T-helper 17 cell (primary cell): ENCODE results near the gene RBL2. TPM values are rescaled to one million over a fixed set of nuclear protein-coding genes. Genes with fewer than 3 reads are reported as not detected.

ENCODE experiments used
- ATAC-seq: fragments of 150-1000 bp; cut with Tn5 transposase; 2 replicates; pipeline ENCODE4 v1.10.0; 2021; ENCODE audit warnings: mild to moderate bottlenecking, moderate library complexity
- DNase-seq, 3 donors: peaks; one replicate each; pipeline versions ENCODE4 v3.0.0 to v3.0.0-alpha.2; 2020 to 2021
- H3K9me3 ChIP-seq: one replicate; pipeline ENCODE4 v1.7.0; 2013; ENCODE audit warnings: low read length, mild to moderate bottlenecking; ENCODE audit not compliant: control insufficient read depth, poor library complexity, severe bottlenecking
- H3K27ac Mint-ChIP-seq: one replicate; pipeline ENCODE4 v1.8.0; 2022; ENCODE audit warnings: mild to moderate bottlenecking, moderate library complexity, mixed read lengths
- H3K27me3 Mint-ChIP-seq: one replicate; pipeline ENCODE4 v1.8.0; 2022; ENCODE audit warnings: mixed read lengths
- H3K36me3 Mint-ChIP-seq: one replicate; pipeline ENCODE4 v1.8.0; 2022; ENCODE audit warnings: low read depth, mixed read lengths
- H3K4me1 Mint-ChIP-seq: one replicate; pipeline ENCODE4 v1.8.0; 2022; ENCODE audit warnings: mild to moderate bottlenecking, mixed read lengths
- H3K4me3 Mint-ChIP-seq: one replicate; pipeline ENCODE4 v1.8.0; 2022; ENCODE audit warnings: mild to moderate bottlenecking, moderate library complexity, mixed read lengths
- total RNA-seq, 4 donors: library from RNA in 2 of 4; stranded (reverse) in 2 of 4; gene quantifications; one replicate each; pipeline ENCODE4 v1.2.3 and lab custom pipeline; 2022 to 2026

Gene RBL2
- total RNA-seq, 2 donors from 2014 or later: 168 to 195 TPM

- Mint-ChIP-seq H3K4me1 (peaks cover 8% of the 10 kb centered on the region), H3K36me3 (no peaks in the 10 kb centered on the region), H3K27ac (no peak overlapping the region), H3K27me3 (no peaks in the 10 kb centered on the region), H3K4me3 (no peak overlapping the region)
- H3K9me3 ChIP-seq: no peaks in the 10 kb centered on the region
- ATAC-seq (no peak), DNase-seq (no peak)
Measured at GRCh38 chr16:53429221-53429943, 4.9 kb upstream of the RBL2 start.

GRCh38 chr16:53430363-53430762 lies 3.9 kb upstream of the RBL2 start:
- no peaks in the 10 kb centered on the region for H3K36me3 Mint-ChIP-seq
- H3K9me3 ChIP-seq: no peaks in the 10 kb centered on the region
- no peaks in the 10 kb centered on the region for H3K27me3 Mint-ChIP-seq
- ATAC-seq (no peak), DNase-seq (no peak)
- H3K4me3 Mint-ChIP-seq: no peak overlapping the region
- H3K27ac Mint-ChIP-seq: no peak overlapping the region
- H3K4me1 Mint-ChIP-seq: peaks cover 13% of the 10 kb centered on the region

DNA sequence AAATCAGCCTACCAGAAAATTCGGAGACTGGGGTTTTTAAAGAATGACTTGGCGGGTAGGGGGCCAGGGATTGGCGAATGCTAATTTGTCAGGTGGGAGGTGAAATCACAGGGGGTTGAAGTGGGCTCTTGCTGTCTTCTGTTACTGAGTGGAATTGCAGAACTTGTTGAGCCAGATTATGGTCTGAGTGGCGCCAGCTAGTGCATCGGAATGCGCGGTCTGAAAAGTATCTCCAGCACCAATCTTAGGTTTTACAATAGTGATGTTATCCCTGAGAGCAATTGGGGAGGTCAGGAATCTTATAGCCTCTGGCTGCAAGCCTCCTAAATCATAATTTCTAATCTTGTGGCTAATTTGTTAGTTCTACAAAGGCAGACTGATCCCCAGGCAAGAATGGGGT lies 762 bp upstream of the RBL2 start:
- peak overlapping the region; percentile 73 for H3K27ac Mint-ChIP-seq
- peak overlapping the region; percentile 96 for H3K4me3 Mint-ChIP-seq
- H3K36me3 Mint-ChIP-seq: no peaks in the 10 kb centered on the region
- no peaks in the 10 kb centered on the region for H3K27me3 Mint-ChIP-seq
- ATAC-seq: no peak
- peaks cover 36% of the 10 kb centered on the region for H3K4me1 Mint-ChIP-seq
- no peaks in the 10 kb centered on the region for H3K9me3 ChIP-seq
- DNase-seq: no peak

- ATAC-seq: no peak
- Mint-ChIP-seq H3K4me1 (peaks cover 36% of the 10 kb centered on the region), H3K36me3 (no peaks in the 10 kb centered on the region), H3K27ac (peak overlapping the region; percentile 73), H3K27me3 (no peaks in the 10 kb centered on the region), H3K4me3 (peak overlapping the region; percentile 96)
- no peak for DNase-seq
- H3K9me3 ChIP-seq: no peaks in the 10 kb centered on the region
Measured at GRCh38 chr16:53433930-53434376, 318 bp upstream of the RBL2 start.

GRCh38 chr16:53435066-53435688 lies 906 bp downstream of the RBL2 start:
- Mint-ChIP-seq H3K4me3 (peak overlapping the region; percentile 96), H3K36me3 (peaks cover 2% of the 10 kb centered on the region), H3K4me1 (peaks cover 39% of the 10 kb centered on the region), H3K27me3 (no peaks in the 10 kb centered on the region), H3K27ac (peak overlapping the region; percentile 97)
- ATAC-seq (peak; percentile 73), DNase-seq (peak; percentile 33 to 51 (median 41))
- no peaks in the 10 kb centered on the region for H3K9me3 ChIP-seq

- Mint-ChIP-seq H3K36me3 (peaks cover 4% of the 10 kb centered on the region), H3K27me3 (no peaks in the 10 kb centered on the region)
Measured at GRCh38 chr16:53440125-53440524, 5.9 kb downstream of the RBL2 start.

GRCh38 chr16:53445534-53445933 lies 11.3 kb downstream of the RBL2 start:
- Mint-ChIP-seq H3K36me3 (peaks cover 8% of the 10 kb centered on the region), H3K27me3 (no peaks in the 10 kb centered on the region), H3K4me3 (peak overlapping the region; percentile 94), H3K27ac (peak overlapping the region; percentile 93), H3K4me1 (peaks cover 27% of the 10 kb centered on the region)
- DNase-seq: no peak
- peak; percentile 83 for ATAC-seq
- no peaks in the 10 kb centered on the region for H3K9me3 ChIP-seq

More at GRCh38 chr16:53440125-53440524, 5.9 kb downstream of the RBL2 start:
- no peak overlapping the region for H3K4me3 Mint-ChIP-seq
- DNase-seq (no peak), ATAC-seq (no peak)
- peak overlapping the region; percentile 37 for H3K27ac Mint-ChIP-seq
- peaks cover 31% of the 10 kb centered on the region for H3K4me1 Mint-ChIP-seq
- H3K9me3 ChIP-seq: no peaks in the 10 kb centered on the region

DNA sequence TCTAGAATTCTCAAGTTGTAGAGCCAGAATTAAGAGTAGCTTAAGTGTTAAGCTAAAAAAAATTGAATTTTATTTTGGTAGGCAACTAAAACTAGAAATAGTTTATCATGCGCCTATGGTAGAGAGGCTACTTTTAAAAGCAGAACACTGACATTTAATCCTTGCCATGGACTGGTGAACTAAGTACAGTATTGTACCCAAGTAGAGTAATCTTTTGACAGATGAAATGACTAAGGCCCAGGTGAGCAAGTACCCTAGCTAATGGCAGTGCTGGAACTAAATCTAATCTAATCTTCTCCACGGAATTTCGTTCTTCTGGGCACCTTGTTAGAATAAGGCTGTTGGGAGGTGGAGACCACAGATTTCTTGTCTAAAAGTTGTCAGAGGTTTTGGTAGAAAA lies 11.8 kb downstream of the RBL2 start:
- DNase-seq (no peak), ATAC-seq (no peak)
- peak overlapping the region; percentile 93 for H3K27ac Mint-ChIP-seq
- no peaks in the 10 kb centered on the region for H3K27me3 Mint-ChIP-seq
- no peaks in the 10 kb centered on the region for H3K9me3 ChIP-seq
- peaks cover 8% of the 10 kb centered on the region for H3K36me3 Mint-ChIP-seq
- H3K4me1 Mint-ChIP-seq: peaks cover 26% of the 10 kb centered on the region
- peak overlapping the region; percentile 94 for H3K4me3 Mint-ChIP-seq

GRCh38 chr16:53449816-53450517 lies 15.7 kb downstream of the RBL2 start:
- Mint-ChIP-seq H3K27me3 (no peaks in the 10 kb centered on the region), H3K27ac (peak overlapping the region; percentile 80), H3K4me3 (peak overlapping the region; percentile 72), H3K36me3 (peaks cover 11% of the 10 kb centered on the region), H3K4me1 (peaks cover 42% of the 10 kb centered on the region)
- no peak for DNase-seq
- H3K9me3 ChIP-seq: no peaks in the 10 kb centered on the region
- ATAC-seq: no peak

DNA sequence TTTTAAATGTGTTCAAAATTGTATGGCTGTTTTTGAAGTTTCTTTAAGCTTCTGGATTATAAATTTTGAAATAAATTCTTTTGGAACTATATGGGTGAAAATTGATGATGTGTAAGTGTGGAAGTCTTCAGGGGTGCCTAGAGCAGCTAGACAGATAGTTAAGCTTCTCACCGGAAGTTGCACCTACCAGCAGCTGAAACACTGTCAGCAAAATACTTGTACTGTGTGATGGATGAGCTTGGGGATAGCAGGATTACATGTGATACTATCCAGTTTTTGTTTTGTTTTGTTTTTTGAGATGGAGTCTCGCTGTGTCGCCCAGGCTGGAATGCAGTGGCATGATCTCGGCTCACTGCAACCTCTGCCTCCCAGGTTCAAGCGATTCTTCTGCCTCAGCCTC lies 19.7 kb downstream of the RBL2 start:
- ATAC-seq: no peak
- peak overlapping the region; percentile 70 for H3K4me3 Mint-ChIP-seq
- peaks cover 50% of the 10 kb centered on the region for H3K4me1 Mint-ChIP-seq
- H3K9me3 ChIP-seq: no peaks in the 10 kb centered on the region
- no peaks in the 10 kb centered on the region for H3K27me3 Mint-ChIP-seq
- H3K36me3 Mint-ChIP-seq: peaks cover 19% of the 10 kb centered on the region
- no peak for DNase-seq
- peak overlapping the region; percentile 95 for H3K27ac Mint-ChIP-seq

DNA sequence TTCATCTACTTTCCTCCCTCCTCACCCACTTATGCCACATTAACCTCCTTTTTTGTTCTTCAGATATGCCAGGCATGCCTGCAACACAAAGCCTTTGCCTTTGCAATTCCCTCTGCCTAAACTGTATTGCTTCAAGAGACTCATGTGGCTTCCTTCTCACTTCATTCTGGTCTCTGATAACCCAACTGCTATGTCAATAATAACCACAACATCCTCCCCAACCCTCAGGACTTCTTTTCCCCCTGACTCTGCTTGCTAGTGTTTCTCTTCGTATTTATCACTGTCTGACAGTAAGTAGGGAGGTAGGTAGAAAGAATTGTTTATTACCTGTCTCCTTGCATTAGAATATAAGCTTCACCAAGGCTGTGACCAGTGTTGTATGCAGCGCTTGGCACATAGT lies 22.4 kb downstream of the RBL2 start:
- Mint-ChIP-seq H3K27me3 (no peaks in the 10 kb centered on the region), H3K4me1 (peaks cover 56% of the 10 kb centered on the region), H3K36me3 (peaks cover 17% of the 10 kb centered on the region), H3K4me3 (peak overlapping the region; percentile 94), H3K27ac (peak overlapping the region; percentile 95)
- peak in 1 of 3 donors; percentile 16 for DNase-seq
- H3K9me3 ChIP-seq: no peaks in the 10 kb centered on the region
- peak; percentile 77 for ATAC-seq

DNA sequence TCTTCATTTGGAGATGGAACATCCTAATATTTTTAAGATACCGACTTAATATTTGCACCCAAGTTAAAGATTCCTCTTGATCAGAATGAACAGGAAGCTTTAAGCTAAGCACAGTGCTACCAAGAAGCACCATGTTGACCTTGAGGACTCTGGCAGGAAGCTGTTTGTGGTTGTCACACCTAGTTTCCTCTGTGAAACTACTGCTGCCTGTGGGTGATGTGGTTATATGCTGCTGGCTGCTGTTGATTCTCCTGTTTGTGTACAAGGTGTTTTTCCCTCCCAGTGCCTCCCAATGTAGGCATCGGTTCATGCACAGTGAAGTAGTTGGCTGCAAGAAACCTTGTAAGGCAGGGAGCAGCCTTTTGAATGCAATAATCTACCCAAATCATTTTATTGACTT lies 23.4 kb downstream of the RBL2 start:
- Mint-ChIP-seq H3K36me3 (peaks cover 17% of the 10 kb centered on the region), H3K27me3 (no peaks in the 10 kb centered on the region), H3K4me3 (peak overlapping the region; percentile 94), H3K27ac (peak overlapping the region; percentile 95), H3K4me1 (peaks cover 53% of the 10 kb centered on the region)
- peak; percentile 19 to 58 (median 46) for DNase-seq
- no peaks in the 10 kb centered on the region for H3K9me3 ChIP-seq
- peak; percentile 85 for ATAC-seq

GRCh38 chr16:53458635-53459034 lies 24.4 kb downstream of the RBL2 start:
- Mint-ChIP-seq H3K4me3 (peak overlapping the region; percentile 42), H3K4me1 (peaks cover 53% of the 10 kb centered on the region), H3K27me3 (no peaks in the 10 kb centered on the region), H3K27ac (peak overlapping the region; percentile 95), H3K36me3 (peaks cover 19% of the 10 kb centered on the region)
- H3K9me3 ChIP-seq: no peaks in the 10 kb centered on the region
- no peak for ATAC-seq
- DNase-seq: no peak
